IMR-90 (cell line): Measurements from ENCODE around the gene ZNF276. TPM values are rescaled to one million over a fixed set of nuclear protein-coding genes. Genes with fewer than 3 reads are reported as not detected.

Experiments used
- ATAC-seq: fragments of 200-7000 bp; cut with Tn5 transposase; 2 replicates; pipeline ENCODE4 v1.9.1; 2020; ENCODE audit warnings: low read depth, mild to moderate bottlenecking, moderate library complexity
- BruUV-seq: library from RNA; stranded (reverse); fragments of 400-500 nt; replicated peaks from 2 replicates; lab custom pipeline; 2021; lab: Mats Ljungman, UMichigan
- CTCF ChIA-PET: fragments of 300-600 bp; formaldehyde crosslinking; extraction: SDS; loops from one replicate; lab custom pipeline; 2021; ENCODE audit warnings: antibody characterized with exemption; lab: Yijun Ruan, JAX
- POLR2A ChIA-PET: fragments of 300-600 bp; sonication (Branson Sonifier 250); formaldehyde crosslinking; loops from one replicate; lab custom pipeline; 2022; ENCODE audit warnings: antibody characterized with exemption; ENCODE audit not compliant: unreplicated experiment; lab: Charles Lee
- DNase-seq: peaks from one replicate; pipeline ENCODE4 v3.0.0; 2013
- H2AFZ ChIP-seq: replicated peaks from 2 replicates; pipeline ENCODE3; 2013; ENCODE audit warnings: low read length, mild to moderate bottlenecking; ENCODE audit not compliant: poor library complexity
- H2AK5ac ChIP-seq: 2 replicates; pipeline ENCODE4 v1.6.1; 2013; ENCODE audit warnings: low read depth, low read length, inconsistent platforms
- H2AK9ac ChIP-seq: replicated peaks from 2 replicates; pipeline ENCODE3; 2013; ENCODE audit warnings: mild to moderate bottlenecking, low read depth, low read length, moderate library complexity; ENCODE audit not compliant: poor library complexity
- H2BK120ac ChIP-seq: 2 replicates; pipeline ENCODE4 v1.6.1; 2013; ENCODE audit warnings: low read depth, low read length, inconsistent platforms
- H2BK15ac ChIP-seq: 3 replicates; pipeline ENCODE4 v1.6.1; 2013; ENCODE audit warnings: low read depth, low read length, inconsistent platforms
- H2BK20ac ChIP-seq: 2 replicates; pipeline ENCODE4 v1.6.1; 2013; ENCODE audit warnings: low read depth, mild to moderate bottlenecking, inconsistent platforms, low read length, moderate library complexity
- H2BK5ac ChIP-seq: 2 replicates; pipeline ENCODE4 v1.6.1; 2013; ENCODE audit warnings: mild to moderate bottlenecking, low read depth, low read length, inconsistent platforms; ENCODE audit not compliant: poor library complexity, severe bottlenecking
- H3K14ac ChIP-seq: replicated peaks from 2 replicates; pipeline ENCODE4 v1.6.1; 2013; ENCODE audit warnings: low read depth, low read length, inconsistent platforms
- H3K18ac ChIP-seq: 2 replicates; pipeline ENCODE4 v1.6.1; 2013; ENCODE audit warnings: low read depth, low read length, control low read depth
- H3K23ac ChIP-seq: 2 replicates; pipeline ENCODE4 v1.6.1; 2013; ENCODE audit warnings: low read depth, low read length, inconsistent platforms
- H3K27ac ChIP-seq: 2 replicates; pipeline ENCODE4 v1.5.1; 2013; ENCODE audit warnings: mild to moderate bottlenecking, control low read depth, low read length; ENCODE audit not compliant: insufficient read depth
- H3K27me3 ChIP-seq: 2 replicates; pipeline ENCODE4 v1.6.1; 2013; ENCODE audit warnings: low read length; ENCODE audit not compliant: control insufficient read depth, insufficient read depth
- H3K36me3 ChIP-seq: 2 replicates; pipeline ENCODE4 v1.6.1; 2013; ENCODE audit warnings: low read length, mixed read lengths; ENCODE audit not compliant: control insufficient read depth, insufficient read depth
- H3K4ac ChIP-seq: 2 replicates; pipeline ENCODE4 v1.6.1; 2013; ENCODE audit warnings: low read depth, low read length, inconsistent platforms
- H3K4me1 ChIP-seq: 2 replicates; pipeline ENCODE4 v1.6.1; 2013; ENCODE audit warnings: low read length, mixed read lengths; ENCODE audit not compliant: control insufficient read depth, insufficient read depth
- H3K4me2 ChIP-seq: 2 replicates; pipeline ENCODE4 v1.6.1; 2013; ENCODE audit warnings: low read depth, mild to moderate bottlenecking, control low read depth, low read length, moderate library complexity
- H3K4me3 ChIP-seq: 2 replicates; pipeline ENCODE4 v1.5.1; 2013; ENCODE audit warnings: low read depth, mild to moderate bottlenecking, control low read depth, low read length, moderate library complexity; ENCODE audit not compliant: insufficient read depth
- H3K56ac ChIP-seq: 2 replicates; pipeline ENCODE4 v1.6.1; 2013; ENCODE audit warnings: low read length, inconsistent platforms; ENCODE audit not compliant: insufficient read depth; ENCODE audit errors: extremely low read depth
- H3K79me1 ChIP-seq, 2 experiments: 2 replicates each; pipeline ENCODE4 v1.6.1; 2013; ENCODE audit warnings: low read length in 2 of 2, inconsistent platforms in 1 of 2, low read depth in 1 of 2
- H3K9ac ChIP-seq: 2 replicates; pipeline ENCODE4 v1.6.1; 2013; ENCODE audit warnings: low read depth, low read length, control low read depth
- H3K9me1 ChIP-seq: 2 replicates; pipeline ENCODE4 v1.6.1; 2013; ENCODE audit warnings: low read length, inconsistent platforms; ENCODE audit not compliant: insufficient read depth
- H3K9me3 ChIP-seq: 2 replicates; pipeline ENCODE4 v1.6.1; 2013; ENCODE audit warnings: low read length; ENCODE audit not compliant: control insufficient read depth, insufficient read depth
- H4K20me1 ChIP-seq: 2 replicates; pipeline ENCODE4 v1.6.1; 2013; ENCODE audit warnings: low read length, inconsistent platforms; ENCODE audit not compliant: insufficient read depth
- H4K5ac ChIP-seq: 2 replicates; pipeline ENCODE4 v1.6.1; 2013; ENCODE audit warnings: mild to moderate bottlenecking, low read depth, low read length, control low read depth
- H4K8ac ChIP-seq, 2 experiments: 2 replicates each; pipeline ENCODE4 v1.6.1; 2013; ENCODE audit warnings: low read depth in 2 of 2, low read length in 2 of 2, control low read depth in 1 of 2, inconsistent platforms in 1 of 2
- H4K91ac ChIP-seq: 2 replicates; pipeline ENCODE4 v1.6.1; 2013; ENCODE audit warnings: low read depth, low read length, inconsistent platforms; ENCODE audit not compliant: insufficient read depth
- SMC3 ChIP-seq: fragments of 150-350 bp; IDR thresholded peaks from 2 replicates; pipeline ENCODE4 v1.6.1; 2016; ENCODE audit warnings: low read depth, mild to moderate bottlenecking, antibody characterized with exemption, low read length, moderate library complexity
- WGBS, 2 experiments: methylation state at CpG; one replicate each; pipeline versions ENCODE4 v1.1.5 to v1.1.7; 2013; ENCODE audit warnings: missing lambda C conversion rate in 2 of 2; ENCODE audit not compliant: insufficient read length in 1 of 2; ENCODE audit errors: extremely low coverage in 2 of 2; 5-methylcytosine and 5-hydroxymethylcytosine counted together
- dilution Hi-C: fragments of 300-500 bp; cut with HindIII; formaldehyde crosslinking; loops from one replicate; pipeline ENCODE4 v1.14.3; 2018; ENCODE audit warnings: low sequenced_read_pairs; ENCODE audit not compliant: unreplicated experiment
- in situ Hi-C: fragments of 300-500 bp; cut with MboI; formaldehyde crosslinking; loops from 3 replicates; pipeline ENCODE4 v1.14.3; 2019; ENCODE audit warnings: low sequenced_read_pairs, inconsistent platforms, mixed read lengths
- intact Hi-C: fragments of 100-400 bp; cut with micrococcal nuclease; formaldehyde crosslinking; loops from 2 replicates; pipeline ENCODE4 v1.10.0; 2022
- polyA plus RNA-seq, 3 experiments: library from polyadenylated mRNA; depleted of rRNA; stranded (reverse); fragments of >200 nt; gene quantifications; 2 replicates each; pipeline ENCODE4 v1.2.3, GENCODE V29; 2012; ENCODE audit warnings: low replicate concordance in 1 of 3
- total RNA-seq: library from RNA; depleted of rRNA; stranded (reverse); fragments of >200 nt; gene quantifications from 2 replicates; pipeline ENCODE4 v1.2.3, GENCODE V29; 2012

ZNF276 gene
- total and polyA plus RNA-seq, 2 of the 4 experiments (the other 2 are of a cell fraction), result 4.1 to 18.6 TPM

DNA sequence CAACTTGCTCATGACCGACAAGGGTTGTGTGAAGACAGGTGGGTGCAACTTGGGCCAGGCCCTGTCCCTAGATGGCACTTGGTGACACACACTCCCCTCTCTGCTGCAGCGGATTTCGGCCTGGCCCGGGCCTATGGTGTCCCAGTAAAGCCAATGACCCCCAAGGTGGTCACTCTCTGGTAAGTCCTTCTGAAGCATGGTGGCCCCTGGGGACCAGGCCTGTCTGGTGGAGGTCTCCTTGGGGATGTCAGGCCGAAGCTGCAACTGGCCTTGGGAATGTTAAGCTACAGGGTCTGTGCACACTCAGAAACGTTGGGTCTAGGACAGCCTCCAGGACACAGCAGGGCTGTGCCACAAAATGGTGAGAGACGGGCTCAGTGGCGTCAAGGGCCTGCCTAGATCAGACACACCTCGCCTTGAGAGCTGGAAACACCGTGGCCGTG is 28.0 kb upstream of the ZNF276 start:
- Histone ChIP-seq H3K4me1 (no peaks in the 10 kb centered on the region), H2BK20ac (no peak overlapping the region), H3K27me3 (no peaks in the 10 kb centered on the region), H2BK120ac (no peak overlapping the region), H2AFZ (no peak overlapping the region), H2BK5ac (no peak overlapping the region), H2AK9ac (no peak overlapping the region), H2BK15ac (no peak overlapping the region), H3K9me3 (no peaks in the 10 kb centered on the region), H3K4ac (no peak overlapping the region), H3K79me1 (peaks cover 19 to 27% of the 10 kb centered on the region in 2 experiments), H2AK5ac (no peak overlapping the region), H3K23ac (no peak overlapping the region), H3K9ac (no peak overlapping the region), H3K14ac (no peak overlapping the region), H3K9me1 (peaks cover 2% of the 10 kb centered on the region; the same call in 1 of the 2 replicates), H4K5ac (no peak overlapping the region), H3K56ac (no peak overlapping the region), H4K20me1 (peaks cover 15% of the 10 kb centered on the region; the same call in 1 of the 2 replicates), H3K36me3 (peaks cover 56% of the 10 kb centered on the region), H4K8ac (no peak overlapping the region), H4K91ac (no peak overlapping the region), H3K4me3 (no peak overlapping the region), H3K18ac (no peak overlapping the region), H3K4me2 (no peak overlapping the region), H3K27ac (no peak overlapping the region)
- intact Hi-C loops, result no loop called here
- ATAC-seq, result no peak
- no peak for DNase-seq
- no TSS peak for BruUV-seq
- TF ChIP-seq SMC3, result no peak
- dilution Hi-C loops, result no loop called here
- in situ Hi-C loops, result no loop called here
- 79% methylated on average over 2 of the region's 11 CpGs; no CpG with 5 or more reads in 1 of the 2 experiments for WGBS, 2 experiments
- POLR2A ChIA-PET, result no interaction called here
- CTCF ChIA-PET, result no interaction called here
